Neural cell (in vitro differentiated cells): ENCODE measurements around the gene TKFC.

ENCODE experiments used
- EP300 ChIP-seq: fragments of 450-650 bp; conservative IDR thresholded peaks from 2 replicates; pipeline ENCODE4 v1.6.1; 2014; ENCODE audit warnings: antibody characterized with exemption, mild to moderate bottlenecking, moderate library complexity; ENCODE audit not compliant: poor library complexity, severe bottlenecking
- POLR2AphosphoS5 ChIP-seq: IDR thresholded peaks from 2 replicates; pipeline ENCODE4 v1.6.1; 2012
- SMC3 ChIP-seq: fragments of 450-650 bp; conservative IDR thresholded peaks from 2 replicates; pipeline ENCODE4 v1.6.1; 2014; ENCODE audit warnings: antibody characterized with exemption, mild to moderate bottlenecking, moderate library complexity; ENCODE audit not compliant: poor library complexity
- TAF1 ChIP-seq: IDR thresholded peaks from 2 replicates; pipeline ENCODE4 v1.6.1; 2012; ENCODE audit warnings: low read depth
- TF ChIP-seq, protein P1 (sequence below): fragments of 450-650 bp; IDR thresholded peaks from 2 replicates; pipeline ENCODE4 v1.5.1; 2014; ENCODE audit warnings: antibody characterized with exemption, mild to moderate bottlenecking, moderate library complexity; ENCODE audit not compliant: poor library complexity, severe bottlenecking

DNA sequence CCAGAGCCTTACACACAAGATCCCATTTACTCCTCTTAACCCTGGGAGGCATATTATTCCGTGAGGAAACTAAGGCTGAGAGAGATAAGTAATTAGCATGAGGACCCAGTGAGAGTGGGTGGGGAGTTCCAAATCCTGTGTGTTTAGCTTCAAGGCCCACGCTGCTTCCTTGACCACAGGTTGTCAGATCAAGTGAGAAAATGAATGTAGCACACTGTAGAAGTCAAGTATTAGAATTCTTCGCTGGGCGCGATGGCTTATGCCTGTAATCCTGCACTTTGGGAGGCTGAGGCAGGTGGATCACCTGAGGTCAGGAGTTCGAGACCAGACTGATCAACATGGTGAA lies 24.8 kb downstream of the TKFC start:
- TF ChIP-seq, protein P1, sequence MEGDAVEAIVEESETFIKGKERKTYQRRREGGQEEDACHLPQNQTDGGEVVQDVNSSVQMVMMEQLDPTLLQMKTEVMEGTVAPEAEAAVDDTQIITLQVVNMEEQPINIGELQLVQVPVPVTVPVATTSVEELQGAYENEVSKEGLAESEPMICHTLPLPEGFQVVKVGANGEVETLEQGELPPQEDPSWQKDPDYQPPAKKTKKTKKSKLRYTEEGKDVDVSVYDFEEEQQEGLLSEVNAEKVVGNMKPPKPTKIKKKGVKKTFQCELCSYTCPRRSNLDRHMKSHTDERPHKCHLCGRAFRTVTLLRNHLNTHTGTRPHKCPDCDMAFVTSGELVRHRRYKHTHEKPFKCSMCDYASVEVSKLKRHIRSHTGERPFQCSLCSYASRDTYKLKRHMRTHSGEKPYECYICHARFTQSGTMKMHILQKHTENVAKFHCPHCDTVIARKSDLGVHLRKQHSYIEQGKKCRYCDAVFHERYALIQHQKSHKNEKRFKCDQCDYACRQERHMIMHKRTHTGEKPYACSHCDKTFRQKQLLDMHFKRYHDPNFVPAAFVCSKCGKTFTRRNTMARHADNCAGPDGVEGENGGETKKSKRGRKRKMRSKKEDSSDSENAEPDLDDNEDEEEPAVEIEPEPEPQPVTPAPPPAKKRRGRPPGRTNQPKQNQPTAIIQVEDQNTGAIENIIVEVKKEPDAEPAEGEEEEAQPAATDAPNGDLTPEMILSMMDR: no peak
- TF ChIP-seq EP300: no peak
- no peak for TF ChIP-seq POLR2AphosphoS5
- no peak for TF ChIP-seq TAF1
- TF ChIP-seq SMC3: no peak
